Epithelial cell of proximal tubule (primary cell): ENCODE data around the gene IMPG1. TPM values are rescaled to one million over a fixed set of nuclear protein-coding genes. Genes with fewer than 3 reads are reported as not detected.

ENCODE experiments used
- DNase-seq: peaks from one replicate; pipeline ENCODE4 v3.0.0-alpha.2; 2011; ENCODE audit warnings: low read depth
- H3K4me3 ChIP-seq: 2 replicates; pipeline ENCODE4 v1.5.1; 2011; ENCODE audit warnings: low read depth, mild to moderate bottlenecking, low read length
- total RNA-seq: library from RNA; depleted of rRNA; stranded (reverse); fragments of >200 nt; gene quantifications from 2 replicates; pipeline ENCODE4 v1.2.3, GENCODE V29; 2015
- TF ChIP-seq, protein P1 (sequence below): conservative IDR thresholded peaks from 2 replicates; pipeline ENCODE4 v1.5.1; 2012; ENCODE audit warnings: low read depth, mild to moderate bottlenecking, low read length

IMPG1 gene
- total RNA-seq, 1 donor from 2014 or later: not detected

DNA sequence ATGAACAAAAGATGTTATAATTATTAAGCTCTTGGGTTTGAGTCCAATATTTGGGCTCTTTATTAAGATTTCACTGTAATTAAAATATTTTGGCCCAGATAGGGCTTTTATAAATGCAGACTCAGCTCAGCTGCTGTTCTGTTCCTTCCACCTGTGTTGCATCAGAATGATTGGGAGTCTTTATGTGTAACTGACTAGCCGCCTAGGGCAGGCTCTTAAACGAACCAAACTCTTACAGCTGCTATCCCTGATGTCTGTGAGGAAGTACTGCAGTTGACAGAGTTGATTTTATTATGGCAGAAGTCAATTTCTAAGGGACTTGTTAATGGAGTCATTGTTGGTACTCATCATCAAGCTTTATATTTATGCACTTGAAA is 178.7 kb downstream of the IMPG1 start:
- TF ChIP-seq, protein P1, sequence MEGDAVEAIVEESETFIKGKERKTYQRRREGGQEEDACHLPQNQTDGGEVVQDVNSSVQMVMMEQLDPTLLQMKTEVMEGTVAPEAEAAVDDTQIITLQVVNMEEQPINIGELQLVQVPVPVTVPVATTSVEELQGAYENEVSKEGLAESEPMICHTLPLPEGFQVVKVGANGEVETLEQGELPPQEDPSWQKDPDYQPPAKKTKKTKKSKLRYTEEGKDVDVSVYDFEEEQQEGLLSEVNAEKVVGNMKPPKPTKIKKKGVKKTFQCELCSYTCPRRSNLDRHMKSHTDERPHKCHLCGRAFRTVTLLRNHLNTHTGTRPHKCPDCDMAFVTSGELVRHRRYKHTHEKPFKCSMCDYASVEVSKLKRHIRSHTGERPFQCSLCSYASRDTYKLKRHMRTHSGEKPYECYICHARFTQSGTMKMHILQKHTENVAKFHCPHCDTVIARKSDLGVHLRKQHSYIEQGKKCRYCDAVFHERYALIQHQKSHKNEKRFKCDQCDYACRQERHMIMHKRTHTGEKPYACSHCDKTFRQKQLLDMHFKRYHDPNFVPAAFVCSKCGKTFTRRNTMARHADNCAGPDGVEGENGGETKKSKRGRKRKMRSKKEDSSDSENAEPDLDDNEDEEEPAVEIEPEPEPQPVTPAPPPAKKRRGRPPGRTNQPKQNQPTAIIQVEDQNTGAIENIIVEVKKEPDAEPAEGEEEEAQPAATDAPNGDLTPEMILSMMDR: no peak
- no peak overlapping the region for H3K4me3 ChIP-seq
- DNase-seq: no peak

DNA sequence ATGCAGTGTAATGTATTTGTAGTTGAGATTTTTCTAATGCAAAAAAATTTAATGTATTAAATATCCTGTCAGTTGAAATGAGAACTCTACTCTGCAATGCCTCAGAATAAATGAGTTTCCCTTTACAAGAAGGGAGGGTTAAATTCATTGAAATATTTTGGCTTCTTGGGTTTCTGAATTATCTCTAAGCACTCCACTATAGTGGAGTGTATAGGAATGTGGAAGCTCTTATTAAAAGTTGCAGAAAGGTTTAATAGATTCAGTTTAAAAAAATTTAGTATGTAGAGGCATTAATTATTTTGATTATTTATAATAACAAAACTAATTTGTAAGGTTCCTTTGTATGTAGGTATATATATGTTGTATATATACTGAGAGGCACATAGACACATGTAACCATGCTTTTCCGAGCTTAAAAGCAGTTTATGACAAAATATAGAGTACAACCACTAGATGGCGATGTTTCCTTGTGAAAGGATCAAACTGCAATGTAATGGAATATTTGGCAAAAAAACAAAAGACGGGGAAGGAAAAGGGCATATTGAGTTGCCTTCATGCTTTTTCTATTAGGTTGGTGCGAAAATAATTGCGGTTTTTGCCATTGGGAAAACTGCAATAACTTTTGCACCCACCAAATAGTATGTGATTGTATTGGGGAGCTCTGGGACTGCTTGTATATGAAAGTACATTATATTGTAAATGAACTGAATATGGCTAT is 179.2 kb downstream of the IMPG1 start:
- peak; percentile 25 for DNase-seq
- no peak overlapping the region for H3K4me3 ChIP-seq
- TF ChIP-seq, protein P1: peak; percentile 71

DNA sequence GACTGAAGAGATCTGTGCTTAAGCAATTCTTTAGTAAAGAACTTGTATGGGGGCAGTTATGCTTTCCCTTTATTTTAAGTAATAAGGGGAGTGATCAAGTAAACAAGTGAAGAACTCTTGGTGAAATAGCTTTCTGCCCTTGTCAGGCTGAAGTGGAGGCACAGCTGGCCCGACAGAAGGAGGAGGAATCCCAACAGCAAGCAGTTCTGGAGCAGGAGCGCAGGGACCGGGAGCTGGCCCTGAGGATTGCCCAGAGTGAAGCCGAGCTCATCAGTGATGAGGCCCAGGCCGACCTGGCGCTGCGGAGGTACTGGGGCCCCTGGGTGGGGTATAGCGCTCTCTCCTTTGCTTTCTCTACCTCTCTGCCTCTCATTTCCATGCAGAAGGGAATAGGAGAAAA is 180.1 kb downstream of the IMPG1 start:
- DNase-seq: no peak
- no peak overlapping the region for H3K4me3 ChIP-seq
- TF ChIP-seq, protein P1: no peak

DNA sequence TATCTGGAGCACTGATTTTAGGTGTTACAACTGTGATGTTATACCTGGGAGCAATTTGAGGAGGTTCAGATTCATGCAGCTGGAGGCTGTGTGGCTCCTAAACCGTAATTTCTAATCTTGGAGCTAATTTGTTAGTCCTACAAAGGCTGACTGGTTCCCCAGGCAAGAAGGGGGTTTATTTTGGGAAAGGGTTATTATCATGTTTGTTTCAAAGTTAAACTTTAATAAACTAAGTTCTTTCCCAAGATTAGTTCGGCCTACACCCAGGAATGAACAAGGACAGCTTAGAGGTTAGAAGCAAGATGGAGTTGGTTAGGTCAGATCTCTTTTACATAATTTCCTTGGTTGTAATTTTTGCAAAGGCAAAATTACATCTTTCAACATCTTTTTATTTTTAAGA is 187.6 kb downstream of the IMPG1 start:
- no peak overlapping the region for H3K4me3 ChIP-seq
- DNase-seq: no peak
- TF ChIP-seq, protein P1: no peak

DNA sequence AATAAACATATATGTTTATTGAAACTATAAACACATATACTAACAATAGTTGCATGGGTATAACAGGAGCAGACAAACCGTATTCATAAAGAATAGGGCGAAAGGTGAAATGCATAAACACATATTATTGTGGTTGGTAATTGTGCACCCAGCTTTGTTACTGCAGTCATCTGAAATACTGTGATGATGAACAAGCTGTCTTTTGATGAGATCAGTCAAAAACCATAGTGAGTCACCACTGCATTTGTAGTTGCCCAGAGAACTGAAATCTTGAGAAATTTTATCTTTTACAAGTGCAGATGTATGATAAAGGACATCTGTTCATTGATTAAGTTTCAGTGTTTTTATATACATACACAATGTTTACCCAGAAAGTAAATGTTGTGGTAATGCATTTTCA is 189.7 kb downstream of the IMPG1 start:
- peak; percentile 20 for DNase-seq
- TF ChIP-seq, protein P1: no peak

DNA sequence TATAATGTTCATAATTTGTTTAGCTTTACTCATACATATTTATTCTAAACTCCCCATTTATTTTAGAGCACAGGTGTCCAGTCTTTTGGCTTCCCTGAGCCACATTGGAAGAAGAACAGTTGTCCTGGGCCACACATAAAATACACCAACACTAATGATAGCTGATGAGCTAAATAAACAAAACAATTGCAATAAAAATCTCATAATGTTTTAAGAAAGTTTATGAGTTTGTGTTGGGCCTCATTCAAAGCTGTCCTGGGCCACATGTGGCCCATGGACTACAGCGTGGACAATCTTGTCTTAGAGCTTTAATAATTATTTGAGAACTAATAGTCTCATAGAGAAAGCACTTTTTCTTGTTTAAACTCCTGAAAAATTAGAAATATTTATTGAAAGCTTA is 192.2 kb downstream of the IMPG1 start:
- DNase-seq: no peak
- H3K4me3 ChIP-seq: no peak overlapping the region
- TF ChIP-seq, protein P1: no peak

More for the DNA sequence above, 189.7 kb downstream of the IMPG1 start:
- H3K4me3 ChIP-seq: no peak overlapping the region

DNA sequence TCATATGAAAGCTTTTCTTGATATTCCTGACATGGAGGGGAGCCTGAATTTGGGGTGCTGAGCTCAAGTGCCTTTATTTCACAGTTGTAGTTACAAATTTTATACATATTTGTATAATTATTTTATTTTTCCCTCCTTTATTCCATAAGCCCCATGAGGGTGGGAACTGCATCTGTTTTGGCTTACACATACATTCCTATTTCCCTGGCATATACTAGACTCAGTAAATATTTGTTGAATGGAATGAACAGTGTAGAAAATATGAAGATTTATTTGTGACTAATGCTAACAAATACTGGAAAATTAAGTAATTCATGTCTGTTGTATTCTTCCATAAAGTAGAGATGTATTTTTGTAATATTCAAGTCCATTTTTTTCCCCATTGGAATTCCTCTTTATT is 196.3 kb downstream of the IMPG1 start:
- DNase-seq: no peak

More for the DNA sequence above, 196.3 kb downstream of the IMPG1 start:
- H3K4me3 ChIP-seq: no peak overlapping the region
- TF ChIP-seq, protein P1: no peak
